MG63 (cell line): Measurements from ENCODE around the gene MAPK8IP1. TPM values are rescaled to one million over a fixed set of nuclear protein-coding genes. Genes with fewer than 3 reads are reported as not detected.

Experiments
- DNase-seq: peaks from one replicate; pipeline ENCODE4 v3.0.0-alpha.2; 2020
- H3K27me3 ChIP-seq: fragments of 250-450 bp; sonication (Bioruptor Pico); 2 replicates; pipeline ENCODE4 v1.5.1; 2020; ENCODE audit warnings: mild to moderate bottlenecking, moderate library complexity
- H3K36me3 ChIP-seq: fragments of 250-450 bp; sonication (Bioruptor Pico); 2 replicates; pipeline ENCODE4 v1.5.1; 2020; ENCODE audit warnings: mild to moderate bottlenecking, moderate library complexity
- H3K4me3 ChIP-seq: fragments of 250-450 bp; sonication (Bioruptor Pico); 2 replicates; pipeline ENCODE4 v1.5.1; 2020; ENCODE audit warnings: mild to moderate bottlenecking, moderate library complexity
- H3K9me3 ChIP-seq: fragments of 250-450 bp; sonication (Bioruptor Pico); 2 replicates; pipeline ENCODE4 v1.5.1; 2020; ENCODE audit warnings: mild to moderate bottlenecking, moderate library complexity
- total RNA-seq: library from RNA; depleted of rRNA; stranded (reverse); fragments of >200 nt; shearing (Covaris generic); gene quantifications from 2 replicates; pipeline ENCODE4 v1.2.3, GENCODE V29; 2014; ENCODE audit warnings: low replicate concordance; rRNA removed

Gene MAPK8IP1
- total RNA-seq, 1 experiment from 2014 or later = 15.5 TPM

GRCh38 chr11:45935349-45936064, 50.1 kb downstream of the MAPK8IP1 start:
- no peaks in the 10 kb centered on the region; the same call in 1 of the 2 replicates for H3K36me3 ChIP-seq
- no peak overlapping the region for H3K4me3 ChIP-seq
- no peaks in the 10 kb centered on the region for H3K27me3 ChIP-seq
- H3K9me3 ChIP-seq = no peaks in the 10 kb centered on the region
- DNase-seq = no peak

- H3K9me3 ChIP-seq = no peaks in the 10 kb centered on the region
- H3K27me3 ChIP-seq = no peaks in the 10 kb centered on the region
- no peaks in the 10 kb centered on the region; the same call in 1 of the 2 replicates for H3K36me3 ChIP-seq
- no peak overlapping the region for H3K4me3 ChIP-seq
- DNase-seq = no peak
Measured at GRCh38 chr11:45936511-45937054, 51.1 kb downstream of the MAPK8IP1 start.

- Histone ChIP-seq H3K36me3 (no peaks in the 10 kb centered on the region; the same call in 1 of the 2 replicates), H3K9me3 (no peaks in the 10 kb centered on the region)
- no peak for DNase-seq
Measured at GRCh38 chr11:45937916-45938315, 52.5 kb downstream of the MAPK8IP1 start.

GRCh38 chr11:45939836-45940235, 54.4 kb downstream of the MAPK8IP1 start:
- H3K36me3 ChIP-seq = no peaks in the 10 kb centered on the region; the same call in 1 of the 2 replicates
- DNase-seq = no peak
- no peaks in the 10 kb centered on the region for H3K9me3 ChIP-seq

More at GRCh38 chr11:45937916-45938315, 52.5 kb downstream of the MAPK8IP1 start:
- H3K27me3 ChIP-seq = no peaks in the 10 kb centered on the region
- no peak overlapping the region for H3K4me3 ChIP-seq

GRCh38 chr11:45941285-45941684, 55.8 kb downstream of the MAPK8IP1 start:
- Histone ChIP-seq H3K36me3 (no peaks in the 10 kb centered on the region; the same call in 1 of the 2 replicates), H3K4me3 (no peak overlapping the region), H3K9me3 (no peaks in the 10 kb centered on the region), H3K27me3 (no peaks in the 10 kb centered on the region)
- no peak for DNase-seq

More at GRCh38 chr11:45939836-45940235, 54.4 kb downstream of the MAPK8IP1 start:
- no peaks in the 10 kb centered on the region for H3K27me3 ChIP-seq
- no peak overlapping the region for H3K4me3 ChIP-seq

GRCh38 chr11:45942381-45942780, 56.9 kb downstream of the MAPK8IP1 start:
- H3K27me3 ChIP-seq = no peaks in the 10 kb centered on the region
- no peak for DNase-seq
- no peak overlapping the region for H3K4me3 ChIP-seq
- H3K9me3 ChIP-seq = no peaks in the 10 kb centered on the region
- H3K36me3 ChIP-seq = no peaks in the 10 kb centered on the region; the same call in 1 of the 2 replicates

GRCh38 chr11:45945397-45945999, 60.0 kb downstream of the MAPK8IP1 start:
- H3K36me3 ChIP-seq = peaks cover 12% of the 10 kb centered on the region

GRCh38 chr11:45947885-45948284, 62.4 kb downstream of the MAPK8IP1 start:
- DNase-seq = no peak
- Histone ChIP-seq H3K27me3 (no peaks in the 10 kb centered on the region), H3K4me3 (no peak overlapping the region), H3K9me3 (no peaks in the 10 kb centered on the region), H3K36me3 (peaks cover 18% of the 10 kb centered on the region)

More at GRCh38 chr11:45945397-45945999, 60.0 kb downstream of the MAPK8IP1 start:
- Histone ChIP-seq H3K9me3 (no peaks in the 10 kb centered on the region), H3K4me3 (no peak overlapping the region), H3K27me3 (no peaks in the 10 kb centered on the region)
- no peak for DNase-seq

- Histone ChIP-seq H3K36me3 (peaks cover 22% of the 10 kb centered on the region), H3K27me3 (no peaks in the 10 kb centered on the region), H3K9me3 (no peaks in the 10 kb centered on the region), H3K4me3 (no peak overlapping the region)
- no peak for DNase-seq
Measured at GRCh38 chr11:45948356-45948755, 62.9 kb downstream of the MAPK8IP1 start.

GRCh38 chr11:45949992-45950407, 64.5 kb downstream of the MAPK8IP1 start:
- H3K27me3 ChIP-seq = no peaks in the 10 kb centered on the region
- H3K4me3 ChIP-seq = no peak overlapping the region
- no peaks in the 10 kb centered on the region for H3K9me3 ChIP-seq
- H3K36me3 ChIP-seq = peaks cover 25% of the 10 kb centered on the region
- no peak for DNase-seq

Other genes with a start within 250 kb of the MAPK8IP1 start
- not detected in 2 replicates for gene CHST1, start 220.0 kb upstream of the MAPK8IP1 start, total RNA-seq
- 3.8 and 11.5 TPM in 2 replicates for gene SLC35C1, start 80.5 kb upstream of the MAPK8IP1 start, total RNA-seq
- 6.5 and 13.0 TPM in 2 replicates for gene CRY2, start 38.2 kb upstream of the MAPK8IP1 start, total RNA-seq
- 0.72 and 5.0 TPM in 2 replicates for gene FREY1, start 21.6 kb downstream of the MAPK8IP1 start, total RNA-seq
- gene PEX16, start 32.2 kb downstream of the MAPK8IP1 start, total RNA-seq = 20.5 and 31.6 TPM in 2 replicates
- not detected in 2 replicates for gene LARGE2, start 37.0 kb downstream of the MAPK8IP1 start, total RNA-seq
- 2.0 and 79.2 TPM in 2 replicates for gene PHF21A, start 235.8 kb downstream of the MAPK8IP1 start, total RNA-seq